ENCODE data around the gene KCNQ5. TPM values are rescaled to one million over a fixed set of nuclear protein-coding genes. Genes with fewer than 3 reads are reported as not detected.

KCNQ5 gene
- total and polyA plus RNA-seq, 2 of the 8 experiments (the other 6 are each of a cell fraction or from before 2014, with no cell fraction given) = 0.83 to 1.2 TPM

DNA sequence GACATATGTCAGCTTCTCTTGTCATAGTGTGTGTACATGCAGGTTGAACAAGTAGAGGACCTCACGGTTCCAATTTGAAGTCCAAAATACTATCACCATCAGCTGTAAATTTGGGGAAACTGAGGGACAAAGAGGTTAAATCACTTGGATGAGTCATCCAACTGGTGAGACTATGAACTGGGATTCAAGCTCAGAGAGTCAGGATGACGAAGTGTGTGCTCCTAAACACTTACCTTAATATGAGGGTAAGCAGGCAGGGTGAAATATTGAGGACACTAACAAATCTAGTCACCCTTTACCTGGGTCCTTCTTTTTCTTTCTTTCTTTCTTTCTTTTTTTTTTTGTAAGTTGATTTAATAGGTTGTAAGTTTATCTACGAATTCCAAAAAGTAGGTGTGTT is 198.3 kb downstream of the KCNQ5 start (continued):
- TF ChIP-seq, protein P1, sequence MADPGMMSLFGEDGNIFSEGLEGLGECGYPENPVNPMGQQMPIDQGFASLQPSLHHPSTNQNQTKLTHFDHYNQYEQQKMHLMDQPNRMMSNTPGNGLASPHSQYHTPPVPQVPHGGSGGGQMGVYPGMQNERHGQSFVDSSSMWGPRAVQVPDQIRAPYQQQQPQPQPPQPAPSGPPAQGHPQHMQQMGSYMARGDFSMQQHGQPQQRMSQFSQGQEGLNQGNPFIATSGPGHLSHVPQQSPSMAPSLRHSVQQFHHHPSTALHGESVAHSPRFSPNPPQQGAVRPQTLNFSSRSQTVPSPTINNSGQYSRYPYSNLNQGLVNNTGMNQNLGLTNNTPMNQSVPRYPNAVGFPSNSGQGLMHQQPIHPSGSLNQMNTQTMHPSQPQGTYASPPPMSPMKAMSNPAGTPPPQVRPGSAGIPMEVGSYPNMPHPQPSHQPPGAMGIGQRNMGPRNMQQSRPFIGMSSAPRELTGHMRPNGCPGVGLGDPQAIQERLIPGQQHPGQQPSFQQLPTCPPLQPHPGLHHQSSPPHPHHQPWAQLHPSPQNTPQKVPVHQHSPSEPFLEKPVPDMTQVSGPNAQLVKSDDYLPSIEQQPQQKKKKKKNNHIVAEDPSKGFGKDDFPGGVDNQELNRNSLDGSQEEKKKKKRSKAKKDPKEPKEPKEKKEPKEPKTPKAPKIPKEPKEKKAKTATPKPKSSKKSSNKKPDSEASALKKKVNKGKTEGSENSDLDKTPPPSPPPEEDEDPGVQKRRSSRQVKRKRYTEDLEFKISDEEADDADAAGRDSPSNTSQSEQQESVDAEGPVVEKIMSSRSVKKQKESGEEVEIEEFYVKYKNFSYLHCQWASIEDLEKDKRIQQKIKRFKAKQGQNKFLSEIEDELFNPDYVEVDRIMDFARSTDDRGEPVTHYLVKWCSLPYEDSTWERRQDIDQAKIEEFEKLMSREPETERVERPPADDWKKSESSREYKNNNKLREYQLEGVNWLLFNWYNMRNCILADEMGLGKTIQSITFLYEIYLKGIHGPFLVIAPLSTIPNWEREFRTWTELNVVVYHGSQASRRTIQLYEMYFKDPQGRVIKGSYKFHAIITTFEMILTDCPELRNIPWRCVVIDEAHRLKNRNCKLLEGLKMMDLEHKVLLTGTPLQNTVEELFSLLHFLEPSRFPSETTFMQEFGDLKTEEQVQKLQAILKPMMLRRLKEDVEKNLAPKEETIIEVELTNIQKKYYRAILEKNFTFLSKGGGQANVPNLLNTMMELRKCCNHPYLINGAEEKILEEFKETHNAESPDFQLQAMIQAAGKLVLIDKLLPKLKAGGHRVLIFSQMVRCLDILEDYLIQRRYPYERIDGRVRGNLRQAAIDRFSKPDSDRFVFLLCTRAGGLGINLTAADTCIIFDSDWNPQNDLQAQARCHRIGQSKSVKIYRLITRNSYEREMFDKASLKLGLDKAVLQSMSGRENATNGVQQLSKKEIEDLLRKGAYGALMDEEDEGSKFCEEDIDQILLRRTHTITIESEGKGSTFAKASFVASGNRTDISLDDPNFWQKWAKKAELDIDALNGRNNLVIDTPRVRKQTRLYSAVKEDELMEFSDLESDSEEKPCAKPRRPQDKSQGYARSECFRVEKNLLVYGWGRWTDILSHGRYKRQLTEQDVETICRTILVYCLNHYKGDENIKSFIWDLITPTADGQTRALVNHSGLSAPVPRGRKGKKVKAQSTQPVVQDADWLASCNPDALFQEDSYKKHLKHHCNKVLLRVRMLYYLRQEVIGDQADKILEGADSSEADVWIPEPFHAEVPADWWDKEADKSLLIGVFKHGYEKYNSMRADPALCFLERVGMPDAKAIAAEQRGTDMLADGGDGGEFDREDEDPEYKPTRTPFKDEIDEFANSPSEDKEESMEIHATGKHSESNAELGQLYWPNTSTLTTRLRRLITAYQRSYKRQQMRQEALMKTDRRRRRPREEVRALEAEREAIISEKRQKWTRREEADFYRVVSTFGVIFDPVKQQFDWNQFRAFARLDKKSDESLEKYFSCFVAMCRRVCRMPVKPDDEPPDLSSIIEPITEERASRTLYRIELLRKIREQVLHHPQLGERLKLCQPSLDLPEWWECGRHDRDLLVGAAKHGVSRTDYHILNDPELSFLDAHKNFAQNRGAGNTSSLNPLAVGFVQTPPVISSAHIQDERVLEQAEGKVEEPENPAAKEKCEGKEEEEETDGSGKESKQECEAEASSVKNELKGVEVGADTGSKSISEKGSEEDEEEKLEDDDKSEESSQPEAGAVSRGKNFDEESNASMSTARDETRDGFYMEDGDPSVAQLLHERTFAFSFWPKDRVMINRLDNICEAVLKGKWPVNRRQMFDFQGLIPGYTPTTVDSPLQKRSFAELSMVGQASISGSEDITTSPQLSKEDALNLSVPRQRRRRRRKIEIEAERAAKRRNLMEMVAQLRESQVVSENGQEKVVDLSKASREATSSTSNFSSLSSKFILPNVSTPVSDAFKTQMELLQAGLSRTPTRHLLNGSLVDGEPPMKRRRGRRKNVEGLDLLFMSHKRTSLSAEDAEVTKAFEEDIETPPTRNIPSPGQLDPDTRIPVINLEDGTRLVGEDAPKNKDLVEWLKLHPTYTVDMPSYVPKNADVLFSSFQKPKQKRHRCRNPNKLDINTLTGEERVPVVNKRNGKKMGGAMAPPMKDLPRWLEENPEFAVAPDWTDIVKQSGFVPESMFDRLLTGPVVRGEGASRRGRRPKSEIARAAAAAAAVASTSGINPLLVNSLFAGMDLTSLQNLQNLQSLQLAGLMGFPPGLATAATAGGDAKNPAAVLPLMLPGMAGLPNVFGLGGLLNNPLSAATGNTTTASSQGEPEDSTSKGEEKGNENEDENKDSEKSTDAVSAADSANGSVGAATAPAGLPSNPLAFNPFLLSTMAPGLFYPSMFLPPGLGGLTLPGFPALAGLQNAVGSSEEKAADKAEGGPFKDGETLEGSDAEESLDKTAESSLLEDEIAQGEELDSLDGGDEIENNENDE (IDR thresholded peaks at IDR 0.05; ENCODE audit: insufficient replicate concordance, low read length) = no peak
- TF ChIP-seq CTBP2 (IDR thresholded peaks at IDR 0.05; ENCODE audit: borderline replicate concordance, insufficient read depth, insufficient read length, low read length) (no peak), SRF (IDR thresholded peaks at IDR 0.05; ENCODE audit: low read depth, low read length) (no peak), JUN (IDR thresholded peaks at IDR 0.05; ENCODE audit: low read depth, low read length) (no peak), CREB1 (IDR thresholded peaks at IDR 0.05) (no peak), SIN3A (conservative IDR thresholded peaks at IDR 0.05 in 1 of 2, IDR thresholded peaks at IDR 0.05 in 1 of 2; ENCODE audit: low read depth in 1 of 2, low read length in 2 of 2) (no peak), PHF8 (conservative IDR thresholded peaks at IDR 0.05; ENCODE audit: low read depth, low read length) (no peak), CHD1 (IDR thresholded peaks at IDR 0.05; ENCODE audit: low read depth, low read length) (no peak), GABPA (IDR thresholded peaks at IDR 0.05; ENCODE audit: borderline replicate concordance, insufficient read depth, low read length) (no peak)
- TF ChIP-seq, protein P2, sequence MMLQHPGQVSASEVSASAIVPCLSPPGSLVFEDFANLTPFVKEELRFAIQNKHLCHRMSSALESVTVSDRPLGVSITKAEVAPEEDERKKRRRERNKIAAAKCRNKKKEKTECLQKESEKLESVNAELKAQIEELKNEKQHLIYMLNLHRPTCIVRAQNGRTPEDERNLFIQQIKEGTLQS (IDR thresholded peaks at IDR 0.05; ENCODE audit: insufficient read depth, low read depth, low read length) = no peak
- TF ChIP-seq, protein P3, sequence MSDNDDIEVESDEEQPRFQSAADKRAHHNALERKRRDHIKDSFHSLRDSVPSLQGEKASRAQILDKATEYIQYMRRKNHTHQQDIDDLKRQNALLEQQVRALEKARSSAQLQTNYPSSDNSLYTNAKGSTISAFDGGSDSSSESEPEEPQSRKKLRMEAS (IDR thresholded peaks at IDR 0.05) = no peak

Data from H1 (cell line).